HEK293 (cell line): ENCODE data around the gene PPP4R2.

ENCODE experiments used
- CTCF ChIP-seq: fragments of 450-650 bp; formaldehyde crosslinking; IDR thresholded peaks from 2 replicates; pipeline ENCODE4 v1.5.1; 2016; ENCODE audit warnings: missing biosample characterization, missing genetic modification characterization
- HOXA7 ChIP-seq: sonication (generic); formaldehyde crosslinking; IDR thresholded peaks from 2 replicates; pipeline ENCODE4 v1.8.1; 2022; ENCODE audit warnings: missing genetic modification reagents, borderline replicate concordance
- ZBTB20 ChIP-seq: fragments of 450-650 bp; formaldehyde crosslinking; IDR thresholded peaks from 2 replicates; pipeline ENCODE4 v1.5.1; 2016; ENCODE audit warnings: missing biosample characterization, missing genetic modification characterization
- ZNF394 ChIP-seq: fragments of 450-650 bp; formaldehyde crosslinking; IDR thresholded peaks from 2 replicates; pipeline ENCODE4 v1.5.1; 2016; ENCODE audit warnings: missing biosample characterization, missing genetic modification characterization, mild to moderate bottlenecking, moderate library complexity, borderline replicate concordance
- ZNF837 ChIP-seq: fragments of 450-650 bp; formaldehyde crosslinking; IDR thresholded peaks from 2 replicates; pipeline ENCODE4 v1.5.1; 2016; ENCODE audit warnings: missing biosample characterization, missing genetic modification characterization
- ZSCAN23 ChIP-seq: fragments of 450-650 bp; formaldehyde crosslinking; IDR thresholded peaks from 2 replicates; pipeline ENCODE4 v1.5.1; 2016; ENCODE audit warnings: missing biosample characterization, missing genetic modification characterization

- no peak for TF ChIP-seq ZBTB20 (tag by site-specific recombination)
- no peak for TF ChIP-seq CTCF (tag by site-specific recombination)
- no peak for TF ChIP-seq ZNF837 (tag by site-specific recombination)
- TF ChIP-seq HOXA7: no peak
- no peak for TF ChIP-seq ZSCAN23
- no peak for TF ChIP-seq ZNF394
These were observed 45.3 kb upstream of the PPP4R2 start for GRCh38 chr3:72951259-72951722.
